ENCODE results near the gene DNAH1. TPM values are rescaled to one million over a fixed set of nuclear protein-coding genes. Genes with fewer than 3 reads are reported as not detected.
A peak's percentile ranks its signal among the peaks of the same experiment; 100 is the strongest.

The DNAH1 gene
- total RNA-seq, 4 donors from 2014 or later: 19.3 to 103 (median 64.2) TPM

GRCh38 chr3:52439426-52440248 is 123.5 kb downstream of the DNAH1 start:
- Histone ChIP-seq H3K9me3 (no peaks in the 10 kb centered on the region), H3K4me1 (peaks cover 0 to 9% (median 0%) of the 10 kb centered on the region in 4 donors), H3K4me3 (no peak overlapping the region), H3K27me3 (no peaks in the 10 kb centered on the region), H3K36me3 (no peaks in the 10 kb centered on the region), H3K27ac (no peak overlapping the region)
- DNase-seq: peak in 1 of 3 donors; percentile 32
- TF ChIP-seq POLR2A (IDR thresholded peaks at IDR 0.05) (no peak), CTCF (IDR thresholded peaks at IDR 0.05) (no peak)

GRCh38 chr3:52440249-52440551 is 124.1 kb downstream of the DNAH1 start:
- no peak overlapping the region for H3K27ac ChIP-seq
- no peaks in the 10 kb centered on the region for H3K36me3 ChIP-seq

GRCh38 chr3:52440671-52441070 is 124.6 kb downstream of the DNAH1 start:
- no peak overlapping the region for H3K27ac ChIP-seq
- H3K4me3 ChIP-seq: no peak overlapping the region
- H3K36me3 ChIP-seq: no peaks in the 10 kb centered on the region
- H3K4me1 ChIP-seq: peaks cover 0 to 9% (median 0%) of the 10 kb centered on the region in 4 donors
- peak in 1 of 3 donors; percentile 29 for DNase-seq
- H3K9me3 ChIP-seq: no peaks in the 10 kb centered on the region
- H3K27me3 ChIP-seq: no peaks in the 10 kb centered on the region
- TF ChIP-seq POLR2A (IDR thresholded peaks at IDR 0.05) (no peak), CTCF (IDR thresholded peaks at IDR 0.05) (no peak)

More at GRCh38 chr3:52440249-52440551, 124.1 kb downstream of the DNAH1 start:
- Histone ChIP-seq H3K4me3 (no peak overlapping the region), H3K4me1 (peaks cover 0 to 9% (median 0%) of the 10 kb centered on the region in 4 donors), H3K9me3 (no peaks in the 10 kb centered on the region), H3K27me3 (no peaks in the 10 kb centered on the region)
- peak in 1 of 3 donors; percentile 38 for DNase-seq
- no peak for TF ChIP-seq POLR2A (IDR thresholded peaks at IDR 0.05)

DNA sequence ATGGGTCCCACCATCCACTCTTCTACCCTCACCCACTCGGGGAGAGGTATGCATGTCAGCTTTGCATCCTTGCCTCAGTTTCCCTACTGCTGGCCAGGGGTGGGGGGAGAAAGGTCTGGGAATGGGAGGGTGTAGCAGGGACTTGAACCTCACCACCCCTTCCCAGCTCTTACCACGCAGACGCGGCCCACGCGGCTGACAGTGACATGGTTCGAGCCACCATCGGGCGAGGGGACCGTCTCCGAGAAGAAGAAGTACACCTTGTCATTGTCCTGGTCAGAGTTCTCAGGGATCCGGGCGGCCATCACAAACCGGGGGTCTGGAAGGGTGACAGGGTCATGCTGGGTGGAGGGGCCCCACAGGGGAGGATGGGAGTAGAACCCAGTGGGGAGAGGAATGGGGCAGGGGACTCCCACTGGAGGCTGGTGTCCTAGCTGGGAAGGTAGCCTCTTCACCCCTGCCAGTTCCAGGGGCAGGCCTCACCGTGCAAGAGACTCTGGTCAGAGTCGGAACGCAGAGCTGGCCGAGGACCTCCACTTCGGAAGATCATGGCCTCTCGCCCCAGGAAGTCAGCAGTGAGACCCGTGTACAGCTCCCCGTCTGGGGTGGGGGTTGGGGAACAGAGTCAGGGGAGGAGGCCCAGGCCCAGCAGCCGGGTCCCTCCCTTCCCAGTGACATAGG is 125.1 kb downstream of the DNAH1 start:
- Histone ChIP-seq H3K27ac (no peak overlapping the region), H3K9me3 (no peaks in the 10 kb centered on the region), H3K27me3 (no peaks in the 10 kb centered on the region), H3K36me3 (no peaks in the 10 kb centered on the region), H3K4me1 (peaks cover 0 to 9% (median 0%) of the 10 kb centered on the region in 4 donors), H3K4me3 (no peak overlapping the region)
- TF ChIP-seq POLR2A (IDR thresholded peaks at IDR 0.05) (no peak), CTCF (IDR thresholded peaks at IDR 0.05) (no peak)
- DNase-seq: peak in 1 of 3 donors; percentile 23

DNA sequence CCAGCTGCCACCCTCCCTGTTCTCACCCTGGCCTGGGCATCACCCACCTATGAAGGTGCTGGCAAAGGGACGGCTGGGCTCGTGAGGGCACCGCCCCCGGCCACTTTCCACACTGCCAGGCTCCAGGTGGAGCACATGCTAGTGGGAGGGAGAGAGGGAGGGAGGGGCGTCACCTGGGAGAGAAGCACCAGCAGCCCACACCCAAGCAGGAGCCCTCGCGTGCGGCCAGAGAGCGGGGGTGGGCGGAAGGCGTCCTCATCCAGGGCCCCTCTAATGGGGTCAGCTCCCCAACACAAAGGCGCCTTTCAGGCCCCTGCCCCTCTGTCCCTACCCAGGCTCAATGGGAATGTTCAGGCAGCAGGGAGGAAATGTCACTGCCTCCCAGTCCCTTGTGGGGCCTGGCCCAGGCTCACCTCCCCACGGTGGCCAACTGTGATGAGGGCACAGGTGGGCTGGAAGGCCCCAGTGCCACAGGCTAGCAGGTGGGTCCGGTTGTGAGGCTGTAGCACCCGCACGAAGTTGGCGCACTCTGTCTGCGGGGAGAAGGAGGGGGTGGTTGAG is 125.7 kb downstream of the DNAH1 start:
- no peak overlapping the region for H3K27ac ChIP-seq
- no peaks in the 10 kb centered on the region for H3K9me3 ChIP-seq
- H3K4me3 ChIP-seq: no peak overlapping the region
- no peaks in the 10 kb centered on the region for H3K27me3 ChIP-seq
- H3K4me1 ChIP-seq: peaks cover 0 to 9% (median 0%) of the 10 kb centered on the region in 4 donors
- DNase-seq: peak in 2 of 3 donors; percentile 28 to 30
- TF ChIP-seq CTCF (IDR thresholded peaks at IDR 0.05): no peak
- H3K36me3 ChIP-seq: no peaks in the 10 kb centered on the region

All from Peyer's patch (tissue), 4 donors.